Measurements from ENCODE around the gene TNFSF15.

The TNFSF15 gene

GRCh38 chr9:114805670-114806525 is at the start of gene TNFSF15:
Gene TNFSF15, minus strand, starts transcription at chr9:114806039. Its CDS starts 27 bp downstream, at chr9:114806012.
- peak; percentile 55 for DNase-seq (ENCODE audit: low spot score)

- no peak for DNase-seq (ENCODE audit: low spot score)
These were observed 49.6 kb upstream of the TNFSF15 start for GRCh38 chr9:114855488-114855887.

GRCh38 chr9:114854736-114855355 is 49.0 kb upstream of the TNFSF15 start:
- DNase-seq (ENCODE audit: low spot score) = no peak

- peak; percentile 39 for DNase-seq (ENCODE audit: low spot score)
These were observed 47.4 kb upstream of the TNFSF15 start for GRCh38 chr9:114853071-114853855.

- peak; percentile 56 for DNase-seq (ENCODE audit: low spot score)
These were observed 46.3 kb upstream of the TNFSF15 start for GRCh38 chr9:114852050-114852594.

GRCh38 chr9:114851306-114851705 is 45.5 kb upstream of the TNFSF15 start:
- no peak for DNase-seq (ENCODE audit: low spot score)

GRCh38 chr9:114850871-114851270 is 45.0 kb upstream of the TNFSF15 start:
- DNase-seq (ENCODE audit: low spot score) = no peak

GRCh38 chr9:114849450-114849849 is 43.6 kb upstream of the TNFSF15 start:
- no peak for DNase-seq (ENCODE audit: low spot score)

GRCh38 chr9:114847492-114848417 is 41.9 kb upstream of the TNFSF15 start:
- no peak for DNase-seq (ENCODE audit: low spot score)

- no peak for DNase-seq (ENCODE audit: low spot score)
These were observed 39.5 kb upstream of the TNFSF15 start for GRCh38 chr9:114845373-114845772.

GRCh38 chr9:114844766-114845165 is 38.9 kb upstream of the TNFSF15 start:
- no peak for DNase-seq (ENCODE audit: low spot score)

GRCh38 chr9:114837923-114838322 is 32.1 kb upstream of the TNFSF15 start:
- no peak for DNase-seq (ENCODE audit: low spot score)

- no peak for DNase-seq (ENCODE audit: low spot score)
These were observed 30.9 kb upstream of the TNFSF15 start for GRCh38 chr9:114836769-114837168.

GRCh38 chr9:114834386-114834785 is 28.5 kb upstream of the TNFSF15 start:
- DNase-seq (ENCODE audit: low spot score) = no peak

- DNase-seq (ENCODE audit: low spot score) = no peak
These were observed 24.7 kb upstream of the TNFSF15 start for GRCh38 chr9:114830546-114830945.

GRCh38 chr9:114829574-114830440 is 24.0 kb upstream of the TNFSF15 start:
- no peak for DNase-seq (ENCODE audit: low spot score)

GRCh38 chr9:114828303-114828650 is 22.4 kb upstream of the TNFSF15 start:
- no peak for DNase-seq (ENCODE audit: low spot score)

- no peak for DNase-seq (ENCODE audit: low spot score)
These were observed 21.9 kb upstream of the TNFSF15 start for GRCh38 chr9:114827641-114828302.

- DNase-seq (ENCODE audit: low spot score) = no peak
These were observed 20.6 kb upstream of the TNFSF15 start for GRCh38 chr9:114826431-114826830.
